T-helper 2 cell (primary cell): Measurements from ENCODE around the gene CCDC81.

ENCODE experiments used
- DNase-seq, 5 experiments: peaks; one replicate each; pipeline versions ENCODE4 v3.0.0 to v3.0.0-alpha.2; 2012 to 2022

The CCDC81 gene

GRCh38 chr11:86469491-86470388 lies 95.1 kb downstream of the CCDC81 start:
- DNase-seq: no peak
